Endothelial cell of umbilical vein (primary cell): ENCODE data around the gene TEX9. TPM values are rescaled to one million over a fixed set of nuclear protein-coding genes. Genes with fewer than 3 reads are reported as not detected.

Experiments
- BruUV-seq: library from RNA; stranded (reverse); fragments of 400-500 nt; replicated peaks from 2 replicates; lab custom pipeline; 2021; lab: Mats Ljungman, UMichigan
- CTCF ChIA-PET: fragments of 300-600, 350-600 bp; sonication (Branson Sonifier 250); formaldehyde crosslinking; loops from one replicate; lab custom pipeline; 2021; ENCODE audit warnings: antibody characterized with exemption, inconsistent platforms; lab: Charles Lee
- POLR2A ChIA-PET: fragments of 300-600, 350-600 bp; sonication (Branson Sonifier 250); formaldehyde crosslinking; loops from one replicate; lab custom pipeline; 2021; ENCODE audit warnings: antibody characterized with exemption, inconsistent platforms; lab: Charles Lee
- DNase-seq: peaks from one replicate; pipeline ENCODE4 v3.0.0-alpha.2; 2011; ENCODE audit warnings: low read depth, low spot score
- FAIRE-seq: peaks from 2 replicates; lab custom pipeline; 2011; peaks lifted over from hg19 to GRCh38; lab: Jason Lieb, UNC
- H2AFZ ChIP-seq: 2 replicates; pipeline ENCODE4 v1.6.0; 2012; ENCODE audit warnings: low read depth, low read length, control low read depth, inconsistent platforms
- H3K27ac ChIP-seq: 2 replicates; pipeline ENCODE4 v1.5.1; 2011; ENCODE audit warnings: low read depth, mild to moderate bottlenecking, control low read depth, low read length, moderate library complexity; ENCODE audit not compliant: insufficient read depth
- H3K27me3 ChIP-seq, 2 experiments: 2 replicates each; pipeline versions ENCODE4 v1.6.0 to v1.6.1; 2011; ENCODE audit warnings: low read length in 2 of 2, mixed read lengths in 1 of 2; ENCODE audit not compliant: control insufficient read depth in 2 of 2, insufficient read depth in 2 of 2
- H3K36me3 ChIP-seq, 2 experiments: 2 replicates in 1 of 2; 3 replicates in 1 of 2; pipeline ENCODE4 v1.5.1; 2011; ENCODE audit warnings: low read length in 2 of 2, mild to moderate bottlenecking in 1 of 2, moderate library complexity in 1 of 2; ENCODE audit not compliant: control insufficient read depth in 2 of 2, insufficient read depth in 2 of 2; ENCODE audit errors: extremely low read depth in 1 of 2
- H3K4me1 ChIP-seq: 3 replicates; pipeline ENCODE4 v1.5.1; 2011; ENCODE audit warnings: mild to moderate bottlenecking, low read length; ENCODE audit not compliant: control insufficient read depth, insufficient read depth; ENCODE audit errors: extremely low read depth
- H3K4me2 ChIP-seq: 2 replicates; pipeline ENCODE4 v1.6.1; 2011; ENCODE audit warnings: low read length, control low read depth, mixed read lengths; ENCODE audit not compliant: insufficient read depth
- H3K4me3 ChIP-seq, 3 experiments: fragments of 200-600 bp in 1 of 3; sonication (generic), shearing (Covaris generic) in 1 of 3; replicated peaks in 1 of 3; 2 replicates each; pipeline ENCODE4 v1.5.1; 2011 to 2016; ENCODE audit warnings: control low read depth in 3 of 3, low read length in 3 of 3, mild to moderate bottlenecking in 2 of 3, inconsistent platforms in 1 of 3, low read depth in 1 of 3, moderate library complexity in 1 of 3; ENCODE audit not compliant: insufficient read depth in 1 of 3
- H3K79me2 ChIP-seq: 2 replicates; pipeline ENCODE4 v1.6.0; 2012; ENCODE audit warnings: low read length, inconsistent platforms; ENCODE audit not compliant: control insufficient read depth, insufficient read depth
- H3K9ac ChIP-seq: replicated peaks from 2 replicates; pipeline ENCODE3; 2011; ENCODE audit warnings: low read length, control low read depth; ENCODE audit not compliant: insufficient read depth; ENCODE audit errors: extremely low read depth
- H3K9me1 ChIP-seq: replicated peaks from 3 replicates; pipeline ENCODE4 v1.6.0; 2011; ENCODE audit warnings: mild to moderate bottlenecking, low read length; ENCODE audit not compliant: control insufficient read depth, insufficient read depth; ENCODE audit errors: extremely low read depth
- H3K9me3 ChIP-seq: replicated peaks from 2 replicates; pipeline ENCODE4 v1.5.1; 2012; ENCODE audit warnings: low read length, inconsistent platforms; ENCODE audit not compliant: control insufficient read depth, insufficient read depth
- H4K20me1 ChIP-seq: replicated peaks from 2 replicates; pipeline ENCODE3; 2011; ENCODE audit warnings: mild to moderate bottlenecking, low read length; ENCODE audit not compliant: control insufficient read depth, insufficient read depth; ENCODE audit errors: extremely low read depth
- CTCF ChIP-seq, 2 donors: IDR thresholded peaks; 1 replicate in 1 of 2; 2 replicates in 1 of 2; pipeline ENCODE4 v1.5.1; 2011; ENCODE audit warnings: low read length in 2 of 2, mild to moderate bottlenecking in 2 of 2, moderate library complexity in 2 of 2, control low read depth in 1 of 2, inconsistent platforms in 1 of 2, low read depth in 1 of 2; ENCODE audit not compliant: insufficient read depth in 1 of 2; ENCODE audit errors: extremely low read depth in 1 of 2
- EZH2 ChIP-seq: IDR thresholded peaks from 2 replicates; pipeline ENCODE4 v1.6.1; 2012; ENCODE audit warnings: borderline replicate concordance, low read depth, mild to moderate bottlenecking, moderate library complexity, low read length, inconsistent platforms; ENCODE audit not compliant: severe bottlenecking
- FOS ChIP-seq: IDR thresholded peaks from 2 replicates; pipeline ENCODE4 v1.6.1; 2011; ENCODE audit warnings: mild to moderate bottlenecking, low read length, moderate library complexity, borderline replicate concordance; ENCODE audit not compliant: insufficient read depth
- GATA2 ChIP-seq: IDR thresholded peaks from 2 replicates; pipeline ENCODE4 v1.7.0; 2011; ENCODE audit warnings: low read depth, mild to moderate bottlenecking, moderate library complexity, mixed read lengths, low read length; ENCODE audit not compliant: insufficient read length, insufficient read depth
- JUN ChIP-seq: IDR thresholded peaks from 2 replicates; pipeline ENCODE4 v1.6.1; 2011; ENCODE audit warnings: borderline replicate concordance, low read depth; ENCODE audit not compliant: insufficient read length, insufficient read depth
- MAX ChIP-seq: IDR thresholded peaks from 2 replicates; pipeline ENCODE4 v1.6.1; 2011; ENCODE audit not compliant: insufficient read depth, insufficient read length
- MYC ChIP-seq: IDR thresholded peaks from one replicate; pipeline ENCODE4 v1.6.1; 2011; ENCODE audit warnings: mild to moderate bottlenecking, low read depth, low read length
- POLR2A ChIP-seq: IDR thresholded peaks from 2 replicates; pipeline ENCODE4 v1.6.1; 2012; ENCODE audit warnings: low read depth, mild to moderate bottlenecking, control low read depth, low read length
- POLR2AphosphoS5 ChIP-seq: IDR thresholded peaks from 2 replicates; pipeline ENCODE4 v1.6.1; 2012; ENCODE audit warnings: low read depth, mild to moderate bottlenecking, control low read depth, low read length, moderate library complexity; ENCODE audit not compliant: insufficient read depth
- dilution Hi-C: fragments of 300-500 bp; cut with MboI; formaldehyde crosslinking; loops from one replicate; pipeline ENCODE4 v1.15.0; 2019; ENCODE audit warnings: low sequenced_read_pairs; ENCODE audit not compliant: extremely low pct_ligation_motif_present
- intact Hi-C: fragments of 100-400 bp; cut with micrococcal nuclease; formaldehyde crosslinking; loops from one replicate; pipeline ENCODE4 v1.10.0; 2022
- polyA plus RNA-seq, 4 experiments: library from polyadenylated mRNA; depleted of rRNA in 3 of 4; stranded (reverse) in 3 of 4; unstranded in 1 of 4; fragments of >200 nt; gene quantifications; 2 replicates each; pipeline versions ENCODE4 v1.2.1 to v1.2.3, GENCODE V29; 2011 to 2012; ENCODE audit warnings: missing spikeins in 1 of 4
- total RNA-seq: library from RNA; stranded (reverse); gene quantifications from 2 replicates; pipeline ENCODE4 v1.2.3, GENCODE V29; 2021

TEX9 gene
- total and polyA plus RNA-seq, 2 donors (not counting 3 experiments of a cell fraction or from before 2014, with no cell fraction given), result 0.33 to 1.7 TPM

GRCh38 chr15:56456229-56456628, 91.0 kb downstream of the TEX9 start:
- FAIRE-seq, result no peak
- dilution Hi-C loops (no loop called here), intact Hi-C loops (no loop called here)
- H3K9me1 ChIP-seq, result no peaks in the 10 kb centered on the region
- no peak overlapping the region for H3K27ac ChIP-seq
- H3K27me3 ChIP-seq, result no peaks in the 10 kb centered on the region
- no peak overlapping the region for H3K4me3 ChIP-seq
- POLR2A ChIA-PET, result no interaction called here
- TF ChIP-seq JUN, result no peak
- no peak for TF ChIP-seq FOS
- TF ChIP-seq GATA2, result no peak
- TF ChIP-seq MYC, result no peak
- TF ChIP-seq POLR2A, result no peak
- no peak for TF ChIP-seq CTCF (IDR thresholded peaks at IDR 0.05; ENCODE audit: extremely low read depth in 1 of 2, insufficient read depth in 1 of 2, low read depth in 1 of 2, low read length in 2 of 2)
- no peak for TF ChIP-seq POLR2AphosphoS5
- TF ChIP-seq MAX, result no peak
- no peak for TF ChIP-seq EZH2
- CTCF ChIA-PET, result interaction anchor here (1.9 kb wide), 1 partner anchor 29 kb away, joined by 4 read pairs; no protein-coding TSS in a partner anchor
- H4K20me1 ChIP-seq, result no peaks in the 10 kb centered on the region
- H3K9me3 ChIP-seq, result no peaks in the 10 kb centered on the region
- H3K36me3 ChIP-seq, result no peaks in the 10 kb centered on the region
- no TSS peak for BruUV-seq
- no peak overlapping the region for H2AFZ ChIP-seq
- H3K4me2 ChIP-seq, result no peak overlapping the region
- no peak overlapping the region for H3K9ac ChIP-seq
- peaks cover 8% of the 10 kb centered on the region for H3K4me1 ChIP-seq
- H3K79me2 ChIP-seq, result no peaks in the 10 kb centered on the region
- no peak for DNase-seq
